ENCODE measurements around the gene HPGD.

Gene HPGD

DNA sequence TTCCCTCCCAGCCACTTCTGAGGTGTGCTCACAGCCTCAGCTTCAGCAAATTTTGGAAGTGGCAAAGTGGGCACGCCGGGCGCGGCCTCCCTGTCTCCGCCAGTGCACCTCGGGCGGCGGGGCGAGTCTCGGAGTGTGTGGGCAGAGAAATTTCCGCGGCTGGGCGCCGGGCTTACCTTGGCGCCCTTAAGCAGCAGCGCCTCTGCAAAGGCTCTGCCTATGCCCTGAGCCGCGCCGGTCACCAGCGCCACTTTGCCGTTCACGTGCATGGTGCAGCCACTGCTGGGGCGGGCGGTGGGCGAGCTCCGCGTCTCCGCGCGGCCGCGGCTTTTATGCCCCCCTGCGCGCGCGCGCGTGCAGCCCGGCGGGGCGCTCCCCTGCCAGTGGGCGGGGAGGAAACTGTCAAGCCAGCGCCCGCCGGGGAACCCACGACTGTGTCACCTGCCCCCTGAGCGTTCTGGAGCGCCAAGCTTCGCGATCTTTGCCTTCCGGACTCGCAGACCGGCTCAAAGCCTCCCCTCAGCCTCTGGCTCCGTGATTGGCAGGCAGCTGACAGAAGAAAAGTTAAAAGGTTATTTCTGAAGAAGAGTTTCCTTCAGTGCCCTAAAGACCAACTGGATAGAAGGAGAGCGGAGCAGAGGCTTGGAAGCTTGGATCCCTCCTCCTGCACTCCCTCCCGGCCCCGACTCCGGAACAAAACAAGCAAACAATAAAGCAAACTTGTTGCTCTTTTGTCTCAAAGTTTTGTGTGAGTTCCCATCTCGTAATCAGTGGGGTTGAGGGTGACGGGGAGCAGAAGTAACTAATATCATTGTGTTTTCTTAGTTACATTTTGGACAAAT lies at the start of gene HPGD:
HPGD (minus strand) TSS at position 306 of the 842 bp plus-strand sequence; CDS start at position 269, 37 bp downstream.
- DNase-seq, result peak; percentile 47

DNA sequence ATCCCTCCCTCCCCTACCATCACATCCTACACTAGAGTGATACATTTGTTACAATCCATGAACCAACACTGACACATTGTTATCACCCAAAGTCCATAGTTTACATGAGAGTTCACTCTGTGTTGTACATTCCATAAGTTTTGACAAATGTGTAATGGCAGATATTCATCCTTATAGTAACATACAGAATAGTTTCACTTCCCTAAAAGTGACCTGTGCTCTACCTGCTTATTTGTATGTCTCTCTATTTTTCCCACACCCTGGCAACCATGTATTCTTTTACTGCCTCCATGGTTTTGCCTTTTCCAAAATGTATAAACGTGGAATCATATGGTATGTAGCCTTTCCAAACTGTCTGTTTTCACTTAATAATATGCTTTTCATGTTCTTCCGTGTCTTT lies 42.2 kb upstream of the HPGD start:
- no peak for DNase-seq

DNA sequence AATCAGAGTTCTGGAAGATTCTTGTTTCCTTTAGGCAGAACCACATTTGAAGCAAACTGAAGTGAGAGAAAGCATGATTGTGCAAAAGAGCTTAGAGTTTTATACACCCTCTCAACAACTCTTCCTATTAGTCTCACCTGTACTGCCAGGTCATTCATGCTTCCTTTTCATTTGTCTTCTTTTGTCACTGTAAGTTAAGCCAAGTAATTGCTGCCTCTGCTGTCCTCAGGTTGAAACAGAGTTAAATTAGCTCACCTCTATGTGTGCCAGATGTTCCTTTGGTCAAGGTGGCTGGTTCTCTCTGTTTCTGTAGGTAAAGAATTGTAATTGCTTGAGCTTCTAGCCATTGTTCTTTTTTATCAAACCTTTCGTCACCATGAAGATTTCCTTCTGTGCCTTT lies 41.1 kb upstream of the HPGD start:
- no peak for DNase-seq

DNA sequence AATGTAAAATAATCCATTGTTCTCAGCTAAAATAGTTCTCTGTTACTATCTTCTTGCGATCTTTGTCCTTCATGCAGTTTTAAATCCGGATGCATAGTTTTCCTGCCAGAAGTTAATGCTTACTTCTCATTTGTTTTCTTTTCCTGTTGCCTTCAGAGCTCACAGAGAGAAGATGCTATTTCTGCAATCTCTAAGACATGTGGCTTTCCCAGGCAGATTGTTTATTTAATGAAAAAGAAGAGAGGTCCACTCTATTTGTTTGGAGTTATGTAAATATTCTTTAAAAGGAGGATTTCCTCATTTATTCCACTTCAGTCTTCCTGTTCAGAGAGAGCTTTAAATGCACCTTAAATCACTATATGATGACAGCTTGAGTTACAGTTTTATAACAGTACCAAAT lies 39.3 kb upstream of the HPGD start:
- no peak for DNase-seq

DNA sequence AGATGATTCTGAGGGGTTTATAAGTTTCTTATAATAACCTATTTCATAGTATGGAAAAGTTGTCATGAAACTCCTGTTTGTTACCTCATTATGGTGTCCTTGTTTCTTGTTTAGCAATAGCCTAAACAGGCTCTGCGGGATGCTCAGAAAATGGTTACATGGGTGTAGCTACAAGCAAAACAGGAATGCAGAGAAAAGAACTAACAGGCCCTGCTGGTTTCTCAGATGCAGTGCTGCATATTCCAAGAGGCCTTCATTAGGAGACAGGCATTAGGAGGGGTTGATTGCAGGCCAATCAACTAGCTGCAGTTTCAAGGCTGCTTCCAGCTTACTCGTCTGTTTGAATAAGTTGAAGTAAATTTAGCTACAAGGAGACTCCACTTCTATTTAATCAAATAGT lies 37.6 kb upstream of the HPGD start:
- DNase-seq, result no peak

DNA sequence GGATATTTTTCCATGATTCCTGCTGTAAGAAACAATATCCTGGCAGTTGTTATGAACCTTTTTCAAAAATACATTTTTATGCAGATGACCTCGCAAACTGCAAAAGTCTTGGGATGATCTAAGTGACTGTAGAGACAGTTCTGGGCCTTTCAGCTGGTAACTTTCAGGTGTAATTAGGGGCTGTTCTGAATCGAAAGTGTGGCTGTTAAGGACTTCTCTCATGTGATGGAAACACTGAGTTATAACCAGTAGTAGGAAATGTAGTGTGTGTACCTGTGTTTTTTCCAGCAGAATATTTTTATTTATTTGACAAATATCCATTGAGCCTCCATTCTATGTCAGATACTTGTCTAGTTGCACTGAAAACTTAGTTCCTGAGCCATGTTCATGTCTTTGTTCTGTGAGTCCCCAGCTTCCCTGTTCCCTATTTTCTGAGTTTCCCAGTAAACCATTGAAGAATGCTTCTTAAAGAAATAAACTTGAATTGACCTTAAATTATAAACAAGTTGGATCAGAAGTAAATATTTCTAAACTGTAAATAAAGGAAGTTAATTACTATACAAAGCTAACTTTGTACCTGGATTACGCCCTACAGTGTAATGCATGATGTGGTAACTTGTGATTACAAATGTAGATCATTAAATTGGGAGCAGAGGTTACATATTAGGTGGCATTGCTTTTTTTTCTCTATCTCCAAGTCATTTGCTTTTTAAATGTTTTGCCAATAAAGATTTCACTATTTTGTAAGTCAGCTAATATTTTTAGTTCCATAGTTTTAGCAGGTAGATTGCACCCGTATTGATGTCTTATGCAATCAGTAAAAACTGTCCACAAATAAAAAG lies 33.7 kb upstream of the HPGD start:
- DNase-seq, result no peak

DNA sequence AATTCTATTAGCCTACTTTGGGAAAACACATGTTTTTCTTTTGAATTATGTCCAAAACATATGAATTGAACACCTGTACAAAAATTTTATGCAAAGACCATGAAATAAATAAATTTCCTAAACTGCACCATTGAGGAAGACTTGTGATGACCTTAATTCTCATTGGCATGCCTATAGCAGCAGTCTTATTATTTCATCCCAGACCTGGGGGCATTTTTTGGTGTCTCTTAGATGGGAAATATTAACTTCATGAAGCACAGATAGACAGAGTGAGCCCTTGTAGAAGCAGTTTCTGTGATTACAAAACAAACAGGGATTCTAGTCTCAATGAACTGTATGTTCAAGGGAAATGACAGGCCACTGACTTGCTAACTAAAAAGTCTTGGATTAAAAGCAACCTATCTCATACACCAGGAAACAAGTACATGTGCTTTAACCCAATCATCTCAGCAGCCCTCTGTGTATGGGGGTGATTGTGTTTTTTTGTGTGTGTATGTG lies 32.0 kb upstream of the HPGD start:
- DNase-seq, result no peak

DNA sequence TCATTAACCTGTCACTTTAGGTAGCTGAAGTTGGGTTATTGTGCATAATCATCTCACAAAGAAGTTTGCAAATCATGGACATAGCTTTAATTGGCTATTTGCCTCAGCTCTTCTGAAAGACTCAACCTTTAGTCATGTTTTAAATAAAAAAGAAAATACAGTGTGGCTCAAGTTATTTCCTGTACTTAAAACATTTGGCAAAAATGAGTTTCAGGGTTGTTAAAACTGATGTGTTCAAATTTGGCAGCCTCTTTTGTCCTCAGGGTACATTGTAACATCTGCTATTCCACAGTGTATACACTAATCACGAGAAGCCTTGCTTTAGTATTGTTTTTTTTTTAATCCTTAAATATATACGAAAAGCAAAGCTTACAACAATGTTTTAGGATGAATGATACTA lies 31.5 kb upstream of the HPGD start:
- DNase-seq, result no peak

DNA sequence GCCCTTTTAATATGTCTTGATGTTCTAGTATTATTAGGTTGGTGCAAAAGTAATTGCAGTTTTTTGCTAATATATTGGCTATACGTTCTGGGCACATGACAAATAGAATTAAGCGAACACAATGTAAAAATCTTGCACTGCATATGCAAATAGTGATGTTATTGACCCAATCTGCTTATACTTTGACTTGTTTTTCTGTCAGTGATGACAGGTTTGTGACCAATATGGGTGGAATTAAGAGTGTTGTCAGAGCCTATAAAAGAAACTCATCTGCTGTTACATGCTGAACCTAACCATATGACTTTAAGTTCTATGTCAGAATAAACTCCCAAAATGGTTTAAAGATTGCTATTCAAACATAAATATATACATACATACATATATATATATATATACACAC lies 30.7 kb upstream of the HPGD start:
- DNase-seq, result no peak

DNA sequence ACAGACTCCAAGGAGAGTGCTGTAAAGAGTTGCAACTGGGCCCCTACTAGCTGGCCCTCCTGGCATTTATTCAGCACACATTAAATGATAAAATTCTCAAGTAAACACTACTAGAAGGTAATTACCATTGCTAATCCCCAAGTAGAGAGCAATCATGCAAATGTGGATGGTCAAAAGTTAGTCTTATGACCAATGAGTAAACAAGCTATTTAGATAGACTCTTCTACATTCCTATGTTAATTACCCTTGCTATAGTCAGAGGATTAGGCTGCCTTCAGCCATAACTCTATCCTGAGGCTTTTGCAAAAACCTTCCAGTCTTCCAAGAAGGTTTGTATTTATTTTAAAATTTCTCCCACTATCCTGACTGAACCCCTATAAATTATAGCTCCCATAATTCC lies 28.3 kb upstream of the HPGD start:
- no peak for DNase-seq

DNA sequence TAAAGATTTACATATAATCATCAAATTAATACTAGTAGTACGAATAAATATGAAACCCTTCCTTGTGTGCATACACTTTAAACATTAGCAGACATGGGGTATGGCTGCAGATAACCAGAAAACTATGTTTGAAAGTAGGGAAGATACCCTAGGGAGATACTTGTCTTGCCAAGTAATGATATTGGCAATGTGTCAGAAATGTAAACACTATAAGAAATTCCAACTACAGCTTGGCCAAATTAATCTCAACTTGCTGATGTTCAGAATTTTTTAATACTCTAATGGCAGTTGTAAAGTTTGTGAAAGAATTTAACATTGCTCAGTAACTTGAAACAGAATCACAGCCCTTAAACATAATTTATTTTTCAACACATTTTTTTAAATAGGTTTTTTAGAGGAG lies 27.4 kb upstream of the HPGD start:
- no peak for DNase-seq

DNA sequence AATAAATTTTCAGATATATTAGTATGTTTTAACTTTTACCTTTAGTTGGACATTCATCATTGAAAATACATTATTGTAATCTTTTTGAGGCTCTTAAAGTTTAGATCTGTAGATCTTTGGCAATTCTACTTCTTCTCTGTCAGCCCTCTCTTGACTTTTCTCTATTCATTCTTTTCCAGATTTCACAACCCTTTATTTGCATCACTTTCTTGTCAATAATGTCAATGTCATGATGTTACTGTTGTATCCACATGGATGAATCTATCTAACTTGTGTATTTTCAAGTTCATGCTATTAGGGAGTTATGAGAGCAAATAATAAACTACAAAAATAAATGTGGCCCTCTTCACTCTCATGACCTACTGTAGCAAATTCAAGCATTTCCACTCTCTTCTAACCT lies 23.0 kb upstream of the HPGD start:
- no peak for DNase-seq

DNA sequence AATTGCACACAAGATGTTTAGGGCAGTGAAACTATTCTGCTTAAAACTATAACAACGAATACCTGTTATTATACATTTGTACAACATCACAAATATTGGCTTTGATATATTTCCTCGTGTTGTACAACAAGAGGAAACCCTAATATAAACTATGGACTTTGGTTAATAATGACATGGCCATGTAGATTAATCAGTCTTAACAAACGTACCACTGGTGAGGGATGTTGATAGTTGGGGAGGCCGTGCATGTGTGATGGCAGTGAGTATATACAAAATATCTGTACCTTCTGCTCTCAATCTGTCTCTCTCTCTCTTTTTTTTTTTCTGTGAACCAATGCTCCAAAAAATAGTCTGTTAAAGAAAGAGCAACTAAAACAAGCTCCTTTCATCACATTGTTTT lies 22.2 kb upstream of the HPGD start:
- no peak for DNase-seq

DNA sequence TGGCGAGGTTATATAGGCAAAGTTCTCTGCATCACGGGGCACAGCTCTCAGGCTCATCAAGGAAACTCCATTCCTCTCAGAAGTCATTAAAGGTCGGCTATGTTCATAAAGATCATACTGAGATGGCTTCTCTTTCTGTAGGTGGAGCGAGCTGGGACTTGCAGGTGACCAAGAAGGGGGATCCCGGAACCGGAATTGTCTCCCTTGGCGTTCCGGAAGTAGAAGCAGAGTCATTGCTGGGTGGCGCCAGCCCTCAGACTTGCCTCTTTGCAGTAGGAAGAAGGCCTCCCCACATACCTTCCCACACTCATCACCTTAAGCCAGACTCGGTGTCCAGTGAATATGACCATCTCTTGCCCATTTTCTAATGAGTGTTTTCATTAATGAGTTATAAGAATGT lies 17.9 kb upstream of the HPGD start:
- no peak for DNase-seq

DNA sequence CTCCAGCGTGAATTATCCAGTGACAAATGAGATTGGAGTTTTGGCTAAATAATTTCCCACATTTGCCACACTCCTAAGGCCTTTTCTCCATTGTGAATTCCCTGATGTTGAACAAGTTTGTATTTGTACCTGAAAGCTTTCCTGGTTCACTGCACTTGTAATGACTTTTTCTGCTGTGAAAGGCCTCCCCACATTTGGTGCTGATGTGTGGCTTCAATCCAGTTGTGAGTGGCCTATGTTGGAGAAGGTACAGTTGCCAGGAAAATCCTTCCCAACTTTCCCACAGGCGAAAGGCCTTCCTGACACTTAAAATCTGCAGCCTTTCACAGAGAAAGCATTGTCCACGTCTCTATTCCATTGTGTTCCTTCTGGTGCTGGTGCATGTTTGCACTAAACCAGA lies 17.3 kb upstream of the HPGD start:
- DNase-seq, result no peak

DNA sequence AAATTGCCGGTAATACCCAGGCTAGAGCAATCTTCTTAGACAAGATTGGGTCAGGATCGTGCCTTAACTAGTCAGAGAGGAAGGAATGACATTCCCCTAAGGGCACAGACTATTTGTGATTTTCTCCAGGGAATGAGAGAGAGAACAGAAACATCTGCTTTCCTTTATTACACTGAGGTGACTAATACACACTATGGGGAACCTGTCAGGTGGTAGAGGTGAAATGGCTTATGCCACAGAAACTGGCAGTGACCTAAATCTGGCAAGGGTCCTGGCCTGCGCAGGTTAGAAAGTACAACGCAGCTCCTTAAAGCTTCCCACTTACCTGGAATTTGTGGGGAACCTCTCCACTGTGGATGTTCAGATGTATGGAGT lies 16.6 kb upstream of the HPGD start:
- no peak for DNase-seq

DNA sequence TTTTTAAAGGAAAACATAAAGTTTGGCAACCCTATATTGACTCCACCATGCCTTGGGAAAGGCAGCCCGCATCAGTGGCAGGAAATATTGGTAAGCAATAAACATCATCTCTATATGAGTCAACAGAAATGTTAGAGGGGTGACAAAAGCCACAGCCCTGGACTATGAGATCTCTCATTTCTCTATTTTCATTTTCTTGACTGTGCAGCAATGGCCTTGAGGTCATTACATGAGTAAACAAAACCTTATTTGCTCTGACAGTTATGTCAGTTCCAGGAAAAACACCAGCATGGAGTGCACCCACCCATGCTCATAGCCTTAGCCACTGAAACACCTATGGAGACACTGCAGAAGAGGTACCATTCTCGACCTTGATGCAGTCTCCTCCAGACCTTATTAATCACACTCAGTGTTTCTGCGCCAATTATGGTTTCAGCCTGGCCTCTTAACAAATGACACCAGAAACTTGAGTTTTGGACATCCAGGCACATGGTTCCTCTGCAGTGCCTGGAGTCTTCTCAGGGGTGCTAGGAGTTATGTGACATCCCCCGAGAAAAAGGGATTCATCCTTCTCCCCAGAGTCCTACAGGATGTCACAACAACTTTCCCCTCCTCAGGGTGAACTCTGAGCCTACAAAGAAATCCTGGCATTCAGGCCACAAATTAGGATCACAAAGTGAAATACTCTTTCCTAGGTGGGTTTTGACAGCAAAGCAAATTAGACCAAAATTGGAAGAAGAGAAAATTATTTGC lies 16.0 kb upstream of the HPGD start:
- no peak for DNase-seq

DNA sequence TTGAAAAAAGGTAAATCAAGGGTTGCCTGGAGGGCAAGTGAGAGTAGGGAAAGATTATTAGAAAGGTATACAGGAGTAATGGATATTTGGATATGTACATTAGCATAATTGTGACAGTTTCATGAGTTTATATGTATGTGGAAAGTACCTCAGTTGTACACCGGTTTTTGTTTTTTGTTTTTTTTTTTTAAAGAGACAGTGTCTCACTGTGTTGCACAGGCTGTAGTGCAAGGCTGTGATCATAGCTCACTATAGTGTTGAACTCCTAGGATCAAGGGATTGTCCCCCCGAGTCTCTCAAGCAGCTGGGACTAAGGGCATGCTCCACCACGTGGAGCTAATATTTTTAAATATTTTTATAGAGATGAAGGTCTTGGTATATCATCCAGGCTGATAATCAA lies 15.3 kb upstream of the HPGD start:
- DNase-seq, result no peak

DNA sequence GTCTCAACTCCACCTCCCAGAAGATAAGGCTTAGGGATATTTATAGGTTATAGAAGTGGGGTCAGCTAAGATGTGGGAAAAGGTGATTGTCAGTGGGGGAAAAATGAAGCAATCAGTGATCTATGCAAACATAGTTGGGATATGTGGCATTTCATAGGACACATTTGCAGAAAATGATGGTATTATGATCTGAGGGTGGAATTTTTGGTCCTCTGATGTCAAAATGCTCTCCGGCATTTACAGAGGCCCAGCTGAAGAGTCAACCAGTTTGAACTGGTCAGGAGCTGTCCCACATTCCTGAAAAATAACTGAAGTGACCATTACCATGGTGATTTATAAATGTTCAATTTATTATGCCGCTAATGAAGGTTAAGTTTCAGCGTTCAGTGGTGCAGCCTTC lies 12.2 kb upstream of the HPGD start:
- DNase-seq, result no peak

DNA sequence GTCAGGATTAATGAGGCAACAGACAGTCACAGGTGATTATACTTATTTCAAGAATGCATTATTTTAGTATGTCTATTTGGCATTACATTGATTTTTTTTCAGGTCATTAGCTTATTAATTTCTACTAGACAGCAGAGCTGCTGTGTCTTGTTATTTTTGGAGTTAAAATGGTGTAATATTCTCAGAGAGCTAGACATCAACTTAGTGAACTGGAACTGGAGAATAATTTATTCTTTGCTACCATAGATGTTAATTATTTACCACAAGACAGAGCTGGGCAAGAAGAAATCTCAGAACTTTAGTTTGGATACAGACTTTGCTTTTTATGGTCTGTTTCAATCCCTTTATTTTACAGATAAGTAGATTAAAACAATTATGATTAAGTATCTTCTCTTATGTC lies 10.2 kb upstream of the HPGD start:
- no peak for DNase-seq

DNA sequence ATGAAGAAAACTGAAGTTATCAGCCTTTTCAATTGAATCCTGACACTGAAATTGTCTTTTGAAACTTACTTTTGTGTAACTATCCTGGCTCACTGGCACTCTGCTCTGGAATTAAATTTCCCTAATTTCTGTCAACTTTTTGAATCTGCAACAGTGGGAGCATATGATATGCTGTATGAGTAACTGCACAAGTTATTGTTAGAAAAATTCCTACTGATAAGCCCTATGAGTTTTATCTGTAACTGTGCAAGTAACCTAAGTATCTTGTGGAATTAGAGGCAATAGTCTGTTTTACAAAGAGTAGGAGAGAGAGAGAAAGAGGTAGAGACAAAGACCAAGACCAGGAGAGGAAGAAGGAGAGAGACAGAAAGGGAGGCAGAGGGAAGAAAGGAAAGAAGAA lies 9.2 kb upstream of the HPGD start:
- DNase-seq, result no peak

DNA sequence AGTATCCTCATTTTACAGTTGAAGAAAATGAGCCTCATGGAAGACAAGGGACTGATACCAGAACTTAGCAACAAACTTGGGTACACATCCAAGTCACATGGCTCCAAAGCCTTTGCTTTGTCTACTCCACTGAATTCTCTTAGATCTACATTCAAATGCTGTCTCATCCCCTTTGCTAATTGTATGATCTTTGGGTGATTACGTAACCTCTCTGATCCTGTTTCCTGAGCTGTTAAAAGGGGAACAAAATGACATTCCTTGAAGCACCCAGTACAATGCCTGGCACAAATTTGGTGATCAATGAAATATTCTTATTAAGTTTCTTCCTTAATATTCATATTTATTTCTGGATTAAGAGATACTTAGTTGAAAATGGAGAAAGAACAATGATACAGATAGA lies 5.9 kb upstream of the HPGD start:
- no peak for DNase-seq

DNA sequence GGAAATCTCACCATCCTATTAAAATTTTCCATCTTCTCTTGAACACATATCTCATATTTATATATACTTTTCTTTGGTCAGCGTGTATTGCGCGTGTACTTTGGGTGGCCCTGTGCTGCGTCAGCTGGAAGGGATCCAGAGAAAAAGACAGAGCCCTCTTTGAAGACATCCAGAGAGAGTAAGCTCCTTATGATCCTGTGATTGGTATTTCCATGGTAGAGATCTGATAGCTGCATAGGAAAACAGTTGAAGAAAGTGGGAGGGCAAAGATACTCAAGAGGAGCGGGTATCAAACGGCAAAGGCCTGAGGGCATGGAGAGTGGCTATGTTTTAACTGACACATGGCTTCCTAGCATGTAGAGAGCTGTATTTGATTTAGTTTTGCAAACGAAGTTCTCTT lies 4.4 kb upstream of the HPGD start:
- no peak for DNase-seq

DNA sequence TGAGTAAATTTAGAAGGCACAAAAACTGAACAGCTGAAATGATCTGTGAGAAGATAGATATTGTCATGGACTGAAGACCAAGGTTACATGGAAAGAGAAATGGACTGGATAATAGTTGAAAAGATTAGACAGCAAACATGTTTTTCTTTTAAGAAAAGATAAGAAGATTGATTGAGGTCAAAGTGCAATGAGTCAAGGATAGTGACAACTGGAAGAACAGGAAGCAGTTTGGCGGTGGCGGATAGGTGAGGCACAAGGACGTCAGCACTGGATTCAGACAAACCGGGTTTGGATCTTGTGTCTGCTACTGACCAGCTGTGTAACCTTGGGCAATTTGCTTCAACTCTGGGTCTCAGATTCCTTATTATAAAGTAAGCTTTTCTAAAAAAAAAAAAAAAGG lies 2.0 kb upstream of the HPGD start:
- no peak for DNase-seq
